HG03521 (cell line): ENCODE results near the gene RNF144B.
"Not testable (repeated sequence)": the region's sequence is repeated elsewhere in the genome, so short reads cannot be mapped to it uniquely, and the experiment has no call there.

Source experiments
- ATAC-seq: cut with Tn5 transposase; IDR thresholded peaks from one replicate; pipeline ENCODE4 v1.9.1; 2021; ENCODE audit warnings: mild to moderate bottlenecking, moderate library complexity; ENCODE audit not compliant: unreplicated experiment

RNF144B gene

GRCh38 chr6:18368277-18369105 lies 18.7 kb upstream of the RNF144B start:
- ATAC-seq = no peak

DNA sequence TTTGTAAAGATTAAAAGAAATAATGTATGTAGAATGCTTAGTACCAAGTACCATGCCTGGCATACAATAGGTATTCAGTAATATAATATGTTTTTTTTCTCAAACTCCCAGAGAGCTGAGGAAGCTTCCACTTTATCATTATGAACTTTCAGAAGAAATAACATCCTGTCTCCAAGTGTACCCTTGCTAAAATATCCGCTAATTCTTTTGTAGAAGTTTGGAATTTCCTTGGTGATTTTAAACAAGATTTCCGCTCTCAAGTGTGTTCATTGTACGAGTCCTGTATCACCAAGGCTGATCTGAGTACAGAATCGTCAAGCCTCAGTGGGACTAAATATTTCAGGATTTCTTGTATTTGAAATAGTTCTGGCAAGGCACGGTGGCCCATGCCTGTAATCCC lies 16.1 kb upstream of the RNF144B start:
- no peak for ATAC-seq

- no peak for ATAC-seq
Observed at GRCh38 chr6:18371656-18372055, 15.5 kb upstream of the RNF144B start.

DNA sequence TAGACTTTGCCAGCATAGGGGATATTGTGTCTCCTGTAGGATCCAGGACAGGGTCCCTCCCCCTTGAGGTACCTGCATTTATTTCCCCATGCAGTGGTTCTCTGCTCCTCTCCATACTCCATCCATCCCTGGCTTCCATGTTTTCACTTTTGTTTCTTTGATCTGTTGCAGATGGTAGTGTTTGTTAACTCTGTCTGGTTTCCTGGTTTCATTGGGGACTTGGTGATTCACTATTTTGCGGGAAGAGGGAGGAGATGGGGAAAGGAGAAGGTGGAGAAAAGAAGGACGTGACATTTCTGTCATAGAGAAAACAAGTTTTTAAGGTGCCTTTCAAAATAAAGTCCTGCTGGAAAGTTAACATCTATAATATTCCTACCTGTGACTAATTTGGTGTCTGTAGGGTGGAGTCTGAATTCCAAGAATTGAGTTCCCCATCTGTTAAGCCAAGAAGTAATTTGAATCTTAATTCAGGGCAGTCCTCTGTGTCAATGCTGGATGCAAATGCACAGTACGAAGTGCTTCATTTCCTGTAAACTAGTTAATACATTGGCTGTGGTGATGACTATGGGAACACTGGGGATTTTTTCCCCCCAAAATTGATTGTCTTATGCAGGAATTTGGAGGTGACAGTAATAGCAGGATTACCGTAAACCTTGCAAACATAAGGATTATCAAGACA lies 6.9 kb upstream of the RNF144B start:
- ATAC-seq = no peak

GRCh38 chr6:18380851-18381250 lies 6.3 kb upstream of the RNF144B start:
- no peak for ATAC-seq

DNA sequence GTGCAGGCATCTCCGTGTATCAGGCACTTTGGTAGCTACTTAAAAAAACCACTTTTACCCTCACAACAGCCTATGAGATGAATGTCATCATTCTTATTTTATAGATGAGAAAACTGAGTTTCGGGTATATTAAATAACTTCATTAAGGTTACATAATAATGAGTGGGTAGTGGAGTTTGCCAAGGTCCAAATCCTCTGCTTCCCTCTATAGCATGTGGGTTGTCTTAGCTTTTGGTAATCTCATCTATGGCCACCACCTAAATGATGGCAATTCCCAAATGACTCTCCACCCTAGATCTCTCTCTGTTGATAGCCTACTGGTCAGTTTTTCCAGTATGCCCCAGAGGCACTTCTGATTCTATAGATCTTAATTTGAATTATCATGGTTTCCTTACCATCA lies 3.7 kb upstream of the RNF144B start:
- ATAC-seq = no peak

GRCh38 chr6:18384621-18385020 lies 2.5 kb upstream of the RNF144B start:
- ATAC-seq = no peak

DNA sequence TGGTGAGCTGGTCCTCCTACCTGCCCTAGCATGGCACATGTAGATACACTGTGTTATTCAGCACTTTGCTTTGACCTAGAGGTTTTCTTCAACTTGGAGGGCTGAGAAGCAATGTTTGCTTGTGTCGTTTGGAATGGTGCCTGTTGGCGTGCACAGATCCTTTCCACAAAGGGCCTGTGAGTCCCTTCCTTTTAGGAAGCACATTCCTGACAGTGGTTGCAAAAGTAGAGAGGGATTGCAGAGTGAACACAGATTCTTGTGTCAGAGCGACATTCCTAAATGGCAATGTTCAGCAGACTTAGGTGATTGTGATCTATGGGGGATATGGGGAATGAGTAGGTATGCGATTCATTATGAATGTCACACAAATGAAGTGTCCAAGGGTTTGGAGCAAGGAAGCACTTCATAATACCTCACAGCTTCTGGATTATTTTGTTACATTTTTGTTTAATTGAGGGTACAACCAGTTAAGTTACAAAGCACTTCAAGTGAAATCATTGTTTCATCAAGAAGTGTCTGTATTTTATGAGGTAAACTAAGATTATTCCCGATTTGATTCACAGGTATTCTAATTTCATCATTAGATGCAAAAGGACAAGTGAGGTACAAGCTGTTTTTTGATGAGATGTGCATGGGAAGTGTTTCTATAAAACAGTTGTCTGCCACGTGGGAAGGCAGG lies 713 bp upstream of the RNF144B start:
- no peak for ATAC-seq

DNA sequence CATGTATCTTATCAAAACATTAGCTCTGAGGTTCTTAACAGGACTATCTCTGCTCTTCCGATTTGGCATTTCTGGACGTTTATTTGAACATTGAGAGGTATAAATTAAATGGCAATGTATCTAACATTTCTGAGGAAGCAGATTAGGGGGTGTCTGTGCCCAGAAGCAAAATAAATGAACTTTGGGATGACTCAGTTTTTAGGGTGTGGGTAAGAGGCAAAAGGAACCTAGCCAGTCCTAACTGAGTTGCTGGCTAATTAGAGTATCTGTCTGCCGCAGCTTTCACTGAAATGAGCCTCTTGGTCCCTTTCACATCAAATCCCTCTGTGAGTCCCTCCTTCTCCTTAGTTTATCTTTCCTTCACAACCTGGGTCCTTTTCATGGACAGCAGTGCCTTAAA lies 1.1 kb downstream of the RNF144B start:
- no peak for ATAC-seq

DNA sequence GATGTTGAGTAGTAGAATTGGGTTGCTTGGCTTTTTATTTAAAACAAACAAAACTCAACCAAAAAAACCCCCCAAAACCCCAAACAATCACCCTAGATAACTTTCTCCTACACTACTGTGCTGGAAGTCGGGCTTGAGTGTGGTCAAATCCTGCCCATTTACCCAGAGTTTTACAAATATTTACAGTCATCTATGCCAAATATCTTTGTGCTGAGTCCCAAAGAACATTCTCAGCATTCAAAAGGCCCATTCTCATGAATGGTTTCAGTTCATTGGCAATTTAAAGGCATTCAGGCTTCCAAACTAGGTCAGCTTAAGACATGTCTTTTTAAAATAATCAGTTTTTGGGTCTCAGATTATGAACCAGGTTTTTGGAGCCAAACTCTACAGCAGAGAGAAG lies 1.8 kb downstream of the RNF144B start:
- ATAC-seq = no peak

DNA sequence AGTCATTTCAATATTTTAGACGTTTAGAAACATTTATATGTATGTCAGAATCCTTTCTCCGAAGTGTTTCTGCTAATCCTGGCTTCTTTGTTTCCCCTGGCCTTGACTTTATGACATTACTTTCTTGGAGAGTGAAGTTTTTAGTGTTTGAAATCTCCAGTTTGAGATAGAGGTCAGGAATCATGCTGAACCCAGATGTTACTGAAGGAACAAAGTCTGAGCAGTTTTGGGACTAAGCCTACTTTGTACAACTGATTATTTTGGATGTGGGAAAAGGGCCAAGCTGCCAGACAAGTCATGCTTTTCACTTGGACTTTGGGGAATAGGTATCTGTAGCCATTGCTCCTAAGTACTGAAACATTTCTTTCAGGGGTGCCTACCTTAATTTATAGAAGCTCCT lies 2.3 kb downstream of the RNF144B start:
- no peak for ATAC-seq

DNA sequence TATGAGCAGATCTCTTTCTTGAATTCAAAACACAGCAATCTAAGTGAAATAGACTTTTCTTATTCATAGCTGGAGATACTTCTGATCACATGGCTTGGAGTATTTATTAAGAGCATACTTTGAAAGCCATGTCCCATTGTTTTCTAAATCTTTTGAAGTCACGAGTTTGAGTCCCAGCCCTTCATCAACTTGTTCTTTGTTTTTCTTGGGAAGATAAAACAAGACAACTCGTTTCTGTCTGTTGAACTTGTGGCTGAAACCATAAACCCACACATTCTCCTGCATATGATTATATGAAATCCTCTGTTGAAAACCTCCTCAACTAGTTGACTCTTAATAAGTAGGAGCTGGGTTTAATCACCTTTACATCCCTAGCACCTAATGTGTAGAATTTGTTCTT lies 3.3 kb downstream of the RNF144B start:
- no peak for ATAC-seq

GRCh38 chr6:18391023-18391422 lies 3.9 kb downstream of the RNF144B start:
- ATAC-seq = no peak

- ATAC-seq = no peak
Observed at GRCh38 chr6:18392346-18392877, 5.3 kb downstream of the RNF144B start.

- ATAC-seq = no peak
Observed at GRCh38 chr6:18393698-18394097, 6.5 kb downstream of the RNF144B start.

- no peak for ATAC-seq
Observed at GRCh38 chr6:18395177-18395855, 8.2 kb downstream of the RNF144B start.

DNA sequence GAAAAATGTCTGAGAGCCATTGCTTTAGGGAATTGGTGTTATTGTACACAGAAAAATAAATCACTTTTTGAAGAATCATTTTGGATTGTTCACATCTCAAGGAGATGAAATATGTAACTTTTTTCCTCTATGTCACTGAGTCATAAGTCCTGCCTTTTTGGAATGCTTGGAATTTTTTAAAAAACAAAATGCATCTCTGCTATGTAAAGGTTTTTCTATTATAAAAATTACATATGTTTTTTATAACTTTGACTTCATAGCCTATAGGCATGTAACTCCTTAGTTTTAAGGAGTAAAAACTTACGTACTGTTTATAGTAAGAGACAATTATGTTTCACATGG lies 8.7 kb downstream of the RNF144B start:
- no peak for ATAC-seq

- ATAC-seq = no peak
Observed at GRCh38 chr6:18397701-18398100, 10.6 kb downstream of the RNF144B start.

DNA sequence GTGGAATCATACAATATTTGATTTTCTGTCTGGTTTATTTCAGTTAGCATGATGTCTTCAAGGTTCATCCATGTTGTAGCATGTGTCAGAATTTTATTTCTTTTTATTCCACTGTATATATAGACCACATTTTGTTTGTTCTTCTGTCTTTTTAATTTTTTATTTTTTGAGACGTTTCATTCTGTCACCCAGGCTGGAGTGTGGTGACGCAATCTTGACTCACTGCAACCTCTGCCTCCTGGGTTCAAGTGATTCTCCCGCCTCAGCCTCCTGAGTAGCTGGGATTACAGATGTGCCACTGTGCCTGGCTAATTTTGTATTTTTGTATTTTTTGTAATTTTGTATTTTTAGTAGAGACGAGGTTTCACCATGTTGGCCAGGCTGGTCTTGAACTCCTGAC lies 11.1 kb downstream of the RNF144B start:
- ATAC-seq = not testable (repeated sequence)

DNA sequence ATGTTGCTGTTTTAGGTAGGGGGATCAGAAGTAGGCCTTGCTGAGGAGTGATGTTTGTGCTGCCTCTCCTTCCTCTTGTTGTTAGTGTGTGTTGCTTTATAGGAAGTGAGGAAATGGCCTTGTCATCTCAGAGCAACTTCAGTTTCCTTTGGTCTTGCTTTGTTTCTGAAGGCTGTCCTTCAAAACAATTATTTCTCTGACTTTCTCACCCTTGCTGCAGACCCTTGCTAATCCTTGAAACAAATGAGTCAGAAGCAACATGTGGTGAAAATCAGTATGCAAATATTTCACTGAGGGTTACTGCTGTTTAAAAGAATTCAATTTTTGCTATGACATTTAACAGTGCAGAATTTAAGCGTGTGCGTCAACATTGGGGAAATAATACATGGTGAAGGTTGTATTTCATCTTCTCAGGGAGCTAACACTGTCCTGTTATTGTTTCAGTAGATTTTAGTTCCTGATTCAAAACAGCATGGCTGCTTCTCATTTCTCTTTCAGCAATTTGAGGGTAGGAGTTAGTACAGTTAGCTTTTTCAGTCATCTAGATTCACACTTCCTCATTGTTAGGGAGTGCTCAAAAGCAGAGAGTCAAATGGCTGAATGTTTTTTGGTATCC lies 13.8 kb downstream of the RNF144B start:
- peak; percentile 83 for ATAC-seq

GRCh38 chr6:18404965-18405364 lies 17.8 kb downstream of the RNF144B start:
- ATAC-seq = not testable (repeated sequence)
